GM12891 (cell line): ENCODE data around the gene COL4A2.

Experiments used
- POLR2A ChIP-seq: IDR thresholded peaks from 2 replicates; pipeline ENCODE4 v1.6.1; 2011; ENCODE audit warnings: low read depth, low read length, control low read depth
- POLR2AphosphoS5 ChIP-seq: IDR thresholded peaks from 2 replicates; pipeline ENCODE4 v1.6.1; 2011; ENCODE audit warnings: low read depth, low read length, control low read depth
- SPI1 ChIP-seq: IDR thresholded peaks from 2 replicates; pipeline ENCODE4 v1.6.1; 2011; ENCODE audit warnings: low read depth, low read length, control low read depth
- TAF1 ChIP-seq: IDR thresholded peaks from 2 replicates; pipeline ENCODE4 v1.6.1; 2011; ENCODE audit warnings: low read depth, low read length, control low read depth

- no peak for TF ChIP-seq POLR2AphosphoS5
- TF ChIP-seq TAF1: no peak
- no peak for TF ChIP-seq POLR2A
- no peak for TF ChIP-seq SPI1
Observed at GRCh38 chr13:110501188-110501587, 194.1 kb downstream of the COL4A2 start.
